ENCODE data around the gene RNF222.

The RNF222 gene

DNA sequence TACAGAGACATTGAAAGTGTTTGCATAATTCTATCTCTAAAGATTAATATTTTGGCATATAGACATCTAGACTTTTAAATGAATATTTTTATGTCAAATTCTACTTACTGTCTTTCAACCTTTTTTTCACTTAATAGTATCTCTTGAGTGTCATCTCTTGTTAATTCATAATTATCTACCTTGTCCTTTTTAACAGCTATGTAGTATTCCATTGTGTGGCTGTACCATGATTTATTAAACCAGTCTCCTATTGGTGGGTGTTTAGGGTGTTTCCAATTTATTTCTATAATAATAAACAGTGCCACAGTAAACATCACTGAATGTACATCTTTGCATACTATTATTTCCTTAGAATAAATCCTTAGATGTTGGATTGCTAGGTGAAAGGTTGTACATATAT is 16.3 kb upstream of the RNF222 start:
- TF ChIP-seq, protein P1, sequence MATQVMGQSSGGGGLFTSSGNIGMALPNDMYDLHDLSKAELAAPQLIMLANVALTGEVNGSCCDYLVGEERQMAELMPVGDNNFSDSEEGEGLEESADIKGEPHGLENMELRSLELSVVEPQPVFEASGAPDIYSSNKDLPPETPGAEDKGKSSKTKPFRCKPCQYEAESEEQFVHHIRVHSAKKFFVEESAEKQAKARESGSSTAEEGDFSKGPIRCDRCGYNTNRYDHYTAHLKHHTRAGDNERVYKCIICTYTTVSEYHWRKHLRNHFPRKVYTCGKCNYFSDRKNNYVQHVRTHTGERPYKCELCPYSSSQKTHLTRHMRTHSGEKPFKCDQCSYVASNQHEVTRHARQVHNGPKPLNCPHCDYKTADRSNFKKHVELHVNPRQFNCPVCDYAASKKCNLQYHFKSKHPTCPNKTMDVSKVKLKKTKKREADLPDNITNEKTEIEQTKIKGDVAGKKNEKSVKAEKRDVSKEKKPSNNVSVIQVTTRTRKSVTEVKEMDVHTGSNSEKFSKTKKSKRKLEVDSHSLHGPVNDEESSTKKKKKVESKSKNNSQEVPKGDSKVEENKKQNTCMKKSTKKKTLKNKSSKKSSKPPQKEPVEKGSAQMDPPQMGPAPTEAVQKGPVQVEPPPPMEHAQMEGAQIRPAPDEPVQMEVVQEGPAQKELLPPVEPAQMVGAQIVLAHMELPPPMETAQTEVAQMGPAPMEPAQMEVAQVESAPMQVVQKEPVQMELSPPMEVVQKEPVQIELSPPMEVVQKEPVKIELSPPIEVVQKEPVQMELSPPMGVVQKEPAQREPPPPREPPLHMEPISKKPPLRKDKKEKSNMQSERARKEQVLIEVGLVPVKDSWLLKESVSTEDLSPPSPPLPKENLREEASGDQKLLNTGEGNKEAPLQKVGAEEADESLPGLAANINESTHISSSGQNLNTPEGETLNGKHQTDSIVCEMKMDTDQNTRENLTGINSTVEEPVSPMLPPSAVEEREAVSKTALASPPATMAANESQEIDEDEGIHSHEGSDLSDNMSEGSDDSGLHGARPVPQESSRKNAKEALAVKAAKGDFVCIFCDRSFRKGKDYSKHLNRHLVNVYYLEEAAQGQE (IDR thresholded peaks at IDR 0.05; ENCODE audit: insufficient read depth in 1 of 2, low read depth in 2 of 2, low read length in 2 of 2), result no peak
- TF ChIP-seq SIN3A (IDR thresholded peaks at IDR 0.05; ENCODE audit: borderline replicate concordance, insufficient read depth, low read length), result no peak
- no peak for TF ChIP-seq TAF1 (IDR thresholded peaks at IDR 0.05; ENCODE audit: borderline replicate concordance, insufficient read depth, low read length)
- TF ChIP-seq FOXP2 (optimal IDR thresholded peaks at IDR 0.05; ENCODE audit: borderline replicate concordance, extremely low read depth, extremely low read length, insufficient read depth), result no peak
- TF ChIP-seq POLR2AphosphoS5 (IDR thresholded peaks at IDR 0.05; ENCODE audit: low read depth, low read length), result no peak

DNA sequence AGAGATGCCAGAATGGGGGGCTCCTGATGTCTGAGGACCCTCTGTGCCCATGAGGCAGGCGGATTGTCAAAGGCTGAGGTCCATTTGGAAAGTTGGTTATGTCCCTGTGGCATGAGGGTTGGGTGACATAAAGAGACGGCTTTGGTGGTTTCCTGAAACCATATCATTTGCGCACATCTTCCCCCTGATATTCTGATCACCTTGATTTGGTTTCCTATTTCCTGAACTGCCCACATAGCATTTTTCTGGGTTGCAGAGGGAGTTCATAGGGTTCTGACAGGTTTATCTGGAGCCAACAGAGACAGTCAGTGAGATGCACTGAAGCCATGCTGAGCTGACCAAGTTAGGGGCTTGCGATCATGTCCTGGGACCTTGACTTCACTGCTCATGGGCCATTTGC is 15.7 kb upstream of the RNF222 start:
- TF ChIP-seq, protein P1 (IDR thresholded peaks at IDR 0.05; ENCODE audit: insufficient read depth in 1 of 2, low read depth in 2 of 2, low read length in 2 of 2), result no peak
- TF ChIP-seq FOXP2 (optimal IDR thresholded peaks at IDR 0.05; ENCODE audit: borderline replicate concordance, extremely low read depth, extremely low read length, insufficient read depth), result no peak

GRCh38 chr17:8412089-8412488 is 14.5 kb upstream of the RNF222 start:
- TF ChIP-seq, protein P1 (IDR thresholded peaks at IDR 0.05; ENCODE audit: insufficient read depth in 1 of 2, low read depth in 2 of 2, low read length in 2 of 2), result no peak
- TF ChIP-seq FOXP2 (optimal IDR thresholded peaks at IDR 0.05; ENCODE audit: borderline replicate concordance, extremely low read depth, extremely low read length, insufficient read depth) (no peak), POLR2AphosphoS5 (IDR thresholded peaks at IDR 0.05; ENCODE audit: low read depth, low read length) (no peak), SIN3A (IDR thresholded peaks at IDR 0.05; ENCODE audit: borderline replicate concordance, insufficient read depth, low read length) (no peak), TAF1 (IDR thresholded peaks at IDR 0.05; ENCODE audit: borderline replicate concordance, insufficient read depth, low read length) (no peak)

- TF ChIP-seq POLR2AphosphoS5 (IDR thresholded peaks at IDR 0.05; ENCODE audit: low read depth, low read length) (no peak), FOXP2 (optimal IDR thresholded peaks at IDR 0.05; ENCODE audit: borderline replicate concordance, extremely low read depth, extremely low read length, insufficient read depth) (no peak), TAF1 (IDR thresholded peaks at IDR 0.05; ENCODE audit: borderline replicate concordance, insufficient read depth, low read length) (no peak), SIN3A (IDR thresholded peaks at IDR 0.05; ENCODE audit: borderline replicate concordance, insufficient read depth, low read length) (no peak)
- TF ChIP-seq, protein P1 (IDR thresholded peaks at IDR 0.05; ENCODE audit: insufficient read depth in 1 of 2, low read depth in 2 of 2, low read length in 2 of 2), result no peak
Observed at GRCh38 chr17:8410883-8411238, 13.2 kb upstream of the RNF222 start.
